SU-DHL-6 (cell line): ENCODE results near the gene DNASE1L2.
"Not testable (repeated sequence)": the region's sequence is repeated elsewhere in the genome, so short reads cannot be mapped to it uniquely, and the experiment has no call there.

ENCODE experiments used
- H2AFZ ChIP-seq: fragments of 200-600 bp; sonication (generic); 2 replicates; pipeline ENCODE4 v1.6.1; 2014; ENCODE audit warnings: low read depth, mild to moderate bottlenecking, moderate library complexity, mixed read lengths, antibody characterized with exemption, low read length; ENCODE audit not compliant: severe bottlenecking
- H3F3A ChIP-seq: fragments of 200-600 bp; shearing (Covaris generic); 2 replicates; pipeline ENCODE4 v1.6.0; 2016; ENCODE audit warnings: antibody characterized with exemption, mild to moderate bottlenecking; ENCODE audit not compliant: insufficient read depth
- H3K27ac ChIP-seq: fragments of 200-600 bp; sonication (generic); 2 replicates; pipeline ENCODE4 v1.5.1; 2016; ENCODE audit warnings: low read depth, mild to moderate bottlenecking, low read length, moderate library complexity, mixed read lengths
- H3K27me3 ChIP-seq: fragments of 200-600 bp; sonication (generic), shearing (Covaris generic); 2 replicates; pipeline ENCODE4 v1.6.0; 2014; ENCODE audit warnings: mild to moderate bottlenecking, low read length
- H3K36me3 ChIP-seq: fragments of 200-600 bp; sonication (generic); 2 replicates; pipeline ENCODE4 v1.6.1; 2014; ENCODE audit warnings: mild to moderate bottlenecking, low read length, mixed read lengths
- H3K4me2 ChIP-seq: fragments of 300-600, 200-600 bp; shearing (Covaris generic), sonication (generic); 2 replicates; pipeline ENCODE4 v1.6.0; 2014; ENCODE audit warnings: low read length, low read depth, mild to moderate bottlenecking; ENCODE audit not compliant: poor library complexity, severe bottlenecking
- H3K4me3 ChIP-seq: fragments of 200-600 bp; sonication (generic); 2 replicates; pipeline ENCODE4 v1.5.1; 2014; ENCODE audit warnings: antibody characterized with exemption, low read length, mild to moderate bottlenecking, mixed read lengths; ENCODE audit not compliant: insufficient read depth, poor library complexity, severe bottlenecking
- H3K79me2 ChIP-seq: fragments of 200-600 bp; sonication (generic); 2 replicates; pipeline ENCODE4 v1.6.1; 2014; ENCODE audit warnings: mild to moderate bottlenecking, low read length, moderate library complexity; ENCODE audit not compliant: insufficient read depth
- H3K9ac ChIP-seq: fragments of 200-600 bp; sonication (generic); 2 replicates; pipeline ENCODE4 v1.7.0; 2014; ENCODE audit warnings: mild to moderate bottlenecking, low read length
- H3K9me2 ChIP-seq: fragments of 200-600 bp; sonication (generic); replicated peaks from 2 replicates; pipeline ENCODE4 v1.6.1; 2014; ENCODE audit warnings: low read length; ENCODE audit not compliant: insufficient read depth
- H3K9me3 ChIP-seq: fragments of 200-600 bp; sonication (generic); 2 replicates; pipeline ENCODE4 v1.6.1; 2014; ENCODE audit warnings: low read length, mixed read lengths; ENCODE audit not compliant: insufficient read depth
- H4K20me1 ChIP-seq: fragments of 200-600 bp; sonication (generic); 2 replicates; pipeline ENCODE4 v1.6.1; 2014; ENCODE audit warnings: low read depth, mild to moderate bottlenecking, antibody characterized with exemption, low read length, moderate library complexity, mixed read lengths
- EZH2phosphoT487 ChIP-seq: fragments of 200-600 bp; sonication (generic), shearing (Covaris generic); conservative IDR thresholded peaks from 2 replicates; pipeline ENCODE4 v1.6.1; 2018; ENCODE audit warnings: mild to moderate bottlenecking, antibody characterized with exemption, low read length, moderate library complexity, mixed read lengths
- TF ChIP-seq, protein P1 (sequence below): fragments of 200-600 bp; sonication (generic); IDR thresholded peaks from one replicate; pipeline ENCODE4 v1.5.1; 2017; ENCODE audit warnings: antibody characterized with exemption, mild to moderate bottlenecking, low read length, moderate library complexity; ENCODE audit not compliant: insufficient read depth, poor library complexity, severe bottlenecking

DNASE1L2 gene

DNA sequence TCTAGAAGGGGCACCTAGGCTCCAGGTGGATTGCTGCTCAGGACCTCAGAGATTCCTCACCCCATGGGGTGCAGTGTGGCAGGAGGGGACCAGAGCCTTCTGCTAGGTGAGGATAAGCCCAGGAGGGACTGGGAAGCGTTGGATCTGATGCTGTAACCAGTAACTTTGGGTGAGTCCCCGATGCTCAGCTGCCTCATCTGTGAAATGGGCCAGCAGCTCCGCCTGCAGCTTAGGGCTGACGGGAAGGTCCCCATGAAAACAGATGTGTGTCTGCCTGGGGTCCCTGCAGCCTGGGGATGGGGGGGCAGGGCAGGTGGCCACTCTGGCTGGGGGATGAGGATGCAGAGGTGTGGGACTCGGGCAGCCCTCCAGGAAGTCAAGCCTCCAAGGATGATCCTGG, 37.1 kb upstream of the DNASE1L2 start:
- Histone ChIP-seq H3F3A (0 out of 2 replicates have a peak, but pooled peaks cover 8% of the 10 kb centered on the region), H3K9ac (no peak overlapping the region)
- TF ChIP-seq EZH2phosphoT487, result no peak
- TF ChIP-seq, protein P1, sequence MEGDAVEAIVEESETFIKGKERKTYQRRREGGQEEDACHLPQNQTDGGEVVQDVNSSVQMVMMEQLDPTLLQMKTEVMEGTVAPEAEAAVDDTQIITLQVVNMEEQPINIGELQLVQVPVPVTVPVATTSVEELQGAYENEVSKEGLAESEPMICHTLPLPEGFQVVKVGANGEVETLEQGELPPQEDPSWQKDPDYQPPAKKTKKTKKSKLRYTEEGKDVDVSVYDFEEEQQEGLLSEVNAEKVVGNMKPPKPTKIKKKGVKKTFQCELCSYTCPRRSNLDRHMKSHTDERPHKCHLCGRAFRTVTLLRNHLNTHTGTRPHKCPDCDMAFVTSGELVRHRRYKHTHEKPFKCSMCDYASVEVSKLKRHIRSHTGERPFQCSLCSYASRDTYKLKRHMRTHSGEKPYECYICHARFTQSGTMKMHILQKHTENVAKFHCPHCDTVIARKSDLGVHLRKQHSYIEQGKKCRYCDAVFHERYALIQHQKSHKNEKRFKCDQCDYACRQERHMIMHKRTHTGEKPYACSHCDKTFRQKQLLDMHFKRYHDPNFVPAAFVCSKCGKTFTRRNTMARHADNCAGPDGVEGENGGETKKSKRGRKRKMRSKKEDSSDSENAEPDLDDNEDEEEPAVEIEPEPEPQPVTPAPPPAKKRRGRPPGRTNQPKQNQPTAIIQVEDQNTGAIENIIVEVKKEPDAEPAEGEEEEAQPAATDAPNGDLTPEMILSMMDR, result no peak

DNA sequence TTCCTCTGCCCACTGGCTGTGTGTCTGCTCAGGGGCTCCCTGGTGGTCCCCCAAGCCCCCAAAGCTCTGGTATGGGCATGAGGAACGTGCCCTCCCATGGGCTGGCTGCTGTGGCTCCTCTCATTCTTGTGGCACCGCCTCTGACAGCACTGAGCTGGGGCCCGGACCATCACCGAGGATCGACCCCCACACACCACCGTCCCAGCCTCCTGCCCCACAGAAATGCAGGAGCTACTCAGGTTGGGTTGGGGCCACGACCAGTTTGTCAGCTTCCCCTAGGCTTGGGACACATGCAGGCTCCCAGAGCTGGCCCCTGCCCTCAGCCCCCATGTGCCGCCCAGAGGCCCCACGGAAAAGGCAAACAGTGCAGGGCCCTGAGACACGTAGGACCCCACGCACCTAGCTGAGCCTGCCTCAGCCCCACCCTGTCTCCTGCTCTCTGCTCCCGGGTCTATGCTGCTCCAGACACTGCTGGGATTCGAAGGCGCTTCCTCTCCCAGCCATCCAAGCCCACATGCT, 36.6 kb upstream of the DNASE1L2 start:
- Histone ChIP-seq H3K9me3 (no peaks in the 10 kb centered on the region), H3K27ac (no peak overlapping the region), H3K79me2 (no peaks in the 10 kb centered on the region), H3K4me3 (no peak overlapping the region), H3F3A (0 out of 2 replicates have a peak, but pooled peaks cover 8% of the 10 kb centered on the region), H3K4me2 (no peak overlapping the region), H2AFZ (no peak overlapping the region), H3K9me2 (no peaks in the 10 kb centered on the region), H3K27me3 (no peaks in the 10 kb centered on the region), H3K36me3 (no peaks in the 10 kb centered on the region), H4K20me1 (no peaks in the 10 kb centered on the region), H3K9ac (no peak overlapping the region)
- TF ChIP-seq, protein P1, result no peak
- TF ChIP-seq EZH2phosphoT487, result no peak

More for the DNA sequence above, 37.1 kb upstream of the DNASE1L2 start:
- H3K4me3 ChIP-seq, result no peak overlapping the region
- H4K20me1 ChIP-seq, result no peaks in the 10 kb centered on the region
- H3K9me3 ChIP-seq, result no peaks in the 10 kb centered on the region
- no peak overlapping the region for H3K27ac ChIP-seq
- no peaks in the 10 kb centered on the region for H3K36me3 ChIP-seq
- no peak overlapping the region for H3K4me2 ChIP-seq
- H3K27me3 ChIP-seq, result no peaks in the 10 kb centered on the region
- H3K9me2 ChIP-seq, result no peaks in the 10 kb centered on the region
- H3K79me2 ChIP-seq, result no peaks in the 10 kb centered on the region
- no peak overlapping the region for H2AFZ ChIP-seq

DNA sequence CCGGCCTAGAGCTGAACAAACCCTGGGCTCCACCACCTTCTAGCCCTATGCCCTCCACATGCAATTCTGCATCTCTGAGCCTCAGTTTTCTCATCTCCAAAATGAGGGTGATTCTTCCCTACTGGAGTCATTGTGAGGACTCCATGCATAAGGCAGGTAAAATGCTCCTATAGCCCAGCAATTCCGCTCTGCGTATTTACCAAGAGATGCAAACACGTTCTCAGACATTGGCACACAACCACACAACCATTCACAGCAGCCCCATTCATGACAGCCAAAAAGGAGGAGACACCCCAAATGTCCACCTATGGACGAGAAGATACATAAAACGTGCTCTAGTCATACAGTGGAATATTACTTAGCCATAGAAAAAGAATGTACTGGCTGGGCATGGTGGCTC, 35.9 kb upstream of the DNASE1L2 start:
- TF ChIP-seq EZH2phosphoT487, result no peak
- TF ChIP-seq, protein P1, result no peak
- H3K36me3 ChIP-seq, result no peaks in the 10 kb centered on the region
- H3K9ac ChIP-seq, result no peak overlapping the region
- H3K9me3 ChIP-seq, result no peaks in the 10 kb centered on the region
- H3K9me2 ChIP-seq, result no peaks in the 10 kb centered on the region
- no peaks in the 10 kb centered on the region for H3K27me3 ChIP-seq
- 0 out of 2 replicates have a peak, but pooled peaks cover 8% of the 10 kb centered on the region for H3F3A ChIP-seq
- H3K79me2 ChIP-seq, result no peaks in the 10 kb centered on the region
- H4K20me1 ChIP-seq, result no peaks in the 10 kb centered on the region
- no peak overlapping the region for H3K27ac ChIP-seq
- no peak overlapping the region for H2AFZ ChIP-seq
- H3K4me2 ChIP-seq, result no peak overlapping the region
- no peak overlapping the region for H3K4me3 ChIP-seq

DNA sequence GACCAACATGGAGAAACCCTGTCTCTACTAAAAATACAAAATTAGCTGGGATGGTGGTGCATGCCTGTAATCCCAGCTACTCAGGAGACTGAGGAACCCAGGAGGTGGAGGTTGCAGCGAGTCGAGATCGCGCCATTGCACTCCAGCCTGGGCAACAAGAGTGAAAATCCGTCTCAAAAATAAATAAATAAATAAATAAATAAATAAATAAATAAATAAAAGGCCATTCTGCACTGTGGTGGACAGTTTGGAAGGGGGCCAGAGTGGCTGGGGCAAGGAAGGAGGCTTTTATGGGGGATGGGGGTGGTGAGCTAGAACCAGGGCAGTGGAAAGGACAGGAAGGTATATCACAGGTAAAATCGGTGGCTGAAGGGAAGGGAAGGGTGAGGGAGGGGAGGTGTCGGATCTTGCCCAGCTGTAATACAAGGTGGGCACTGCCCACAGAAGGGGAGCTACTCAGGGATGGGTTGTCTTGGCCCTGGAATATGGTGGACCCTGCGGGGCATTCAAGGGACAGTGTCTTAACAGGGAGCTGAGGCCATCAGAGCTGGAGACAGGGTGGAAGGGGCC, 33.0 kb upstream of the DNASE1L2 start:
- not testable (repeated sequence) for H3K27ac ChIP-seq, H3K4me2 ChIP-seq, H3K79me2 ChIP-seq, H3K9me3 ChIP-seq, H3K27me3 ChIP-seq, H3K4me3 ChIP-seq, H2AFZ ChIP-seq, H4K20me1 ChIP-seq, H3F3A ChIP-seq, H3K9me2 ChIP-seq, H3K9ac ChIP-seq, H3K36me3 ChIP-seq
